ENCODE data around the gene PLAA.

PLAA gene

GRCh38 chr9:26946753-26947727 lies at the start of gene PLAA:
TSS of gene PLAA (minus strand) at chr9:26947242. CDS start at chr9:26947045, 197 bp downstream.
- DNase-seq: peak; percentile 86

- DNase-seq: no peak
These were observed 48.8 kb upstream of the PLAA start for GRCh38 chr9:26995810-26996209.

- DNase-seq: no peak
These were observed 36.3 kb upstream of the PLAA start for GRCh38 chr9:26983340-26983739.

GRCh38 chr9:26975728-26976707 lies 29.0 kb upstream of the PLAA start:
- DNase-seq: peak; percentile 33

GRCh38 chr9:26974927-26975326 lies 27.9 kb upstream of the PLAA start:
- no peak for DNase-seq

GRCh38 chr9:26973989-26974388 lies 26.9 kb upstream of the PLAA start:
- no peak for DNase-seq

- DNase-seq: no peak
These were observed 24.7 kb upstream of the PLAA start for GRCh38 chr9:26971721-26972120.

GRCh38 chr9:26956860-26957233 lies 9.8 kb upstream of the PLAA start:
- DNase-seq: no peak

- peak; percentile 95 for DNase-seq
These were observed 9.1 kb upstream of the PLAA start, which contains the start of gene IFT74 for GRCh38 chr9:26955921-26956859. TSS of gene IFT74 (plus strand) at chr9:26956412. CDS start at chr9:26961968, 5,556 bp downstream.

GRCh38 chr9:26955222-26955903 lies 8.3 kb upstream of the PLAA start:
- peak; percentile 4 for DNase-seq

- peak; percentile 41 for DNase-seq
These were observed 7.0 kb upstream of the PLAA start for GRCh38 chr9:26954050-26954508.

- no peak for DNase-seq
These were observed 4.8 kb upstream of the PLAA start for GRCh38 chr9:26951794-26952193.

- DNase-seq: no peak
These were observed 3.5 kb upstream of the PLAA start for GRCh38 chr9:26950521-26950920.

- DNase-seq: no peak
These were observed 2.6 kb upstream of the PLAA start for GRCh38 chr9:26949637-26950069.

- no peak for DNase-seq
These were observed 694 bp upstream of the PLAA start for GRCh38 chr9:26947736-26948135.

- no peak for DNase-seq
These were observed 1.5 kb downstream of the PLAA start for GRCh38 chr9:26945591-26945990.

GRCh38 chr9:26940779-26941178 lies 6.3 kb downstream of the PLAA start:
- no peak for DNase-seq

- no peak for DNase-seq
These were observed 6.9 kb downstream of the PLAA start for GRCh38 chr9:26939955-26940711.

GRCh38 chr9:26937816-26938371 lies 9.1 kb downstream of the PLAA start:
- DNase-seq: no peak

- DNase-seq: no peak
These were observed 11.2 kb downstream of the PLAA start for GRCh38 chr9:26935847-26936246.

Data from CD4-positive, alpha-beta T cell treated with Interleukin-21 for 1 hour (primary cell).